ENCODE data around the gene BAHCC1.

DNA sequence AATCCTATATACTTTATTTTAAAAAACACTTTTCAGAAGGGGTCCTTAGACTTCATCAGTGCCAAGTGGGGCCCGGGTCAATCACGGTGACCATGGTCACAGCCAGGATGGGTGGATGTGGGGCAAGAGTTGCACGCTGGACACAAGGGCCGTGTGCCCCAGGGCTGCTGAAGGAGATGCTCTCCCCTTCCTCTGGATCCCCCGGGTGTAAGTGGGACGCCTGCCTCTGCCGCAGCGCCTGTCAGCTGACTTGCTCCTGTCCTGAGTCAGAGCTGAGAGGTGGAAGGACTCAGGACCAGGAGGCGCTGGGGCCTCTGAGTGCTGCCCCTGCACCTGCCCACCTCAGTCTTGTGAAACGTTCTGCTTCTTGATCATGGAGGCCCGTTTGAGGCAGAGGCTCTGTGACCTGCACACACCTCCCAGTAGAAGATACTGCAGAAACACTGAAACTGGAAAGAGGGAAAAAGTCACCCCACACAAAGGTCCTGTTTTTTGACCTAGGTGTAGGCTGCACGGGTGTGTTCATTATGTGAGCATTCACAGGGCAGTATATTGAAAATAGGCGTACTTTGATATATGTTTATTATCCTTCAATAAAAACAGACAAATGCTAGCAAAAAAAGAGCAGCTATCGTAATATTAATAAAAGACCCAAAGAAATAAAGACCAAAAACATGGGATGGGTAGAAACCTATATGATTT is 40.9 kb upstream of the BAHCC1 start:
- no peak for TF ChIP-seq EZH2phosphoT487 (IDR thresholded peaks at IDR 0.05; ENCODE audit: borderline replicate concordance, low read length)
- TF ChIP-seq, protein P1, sequence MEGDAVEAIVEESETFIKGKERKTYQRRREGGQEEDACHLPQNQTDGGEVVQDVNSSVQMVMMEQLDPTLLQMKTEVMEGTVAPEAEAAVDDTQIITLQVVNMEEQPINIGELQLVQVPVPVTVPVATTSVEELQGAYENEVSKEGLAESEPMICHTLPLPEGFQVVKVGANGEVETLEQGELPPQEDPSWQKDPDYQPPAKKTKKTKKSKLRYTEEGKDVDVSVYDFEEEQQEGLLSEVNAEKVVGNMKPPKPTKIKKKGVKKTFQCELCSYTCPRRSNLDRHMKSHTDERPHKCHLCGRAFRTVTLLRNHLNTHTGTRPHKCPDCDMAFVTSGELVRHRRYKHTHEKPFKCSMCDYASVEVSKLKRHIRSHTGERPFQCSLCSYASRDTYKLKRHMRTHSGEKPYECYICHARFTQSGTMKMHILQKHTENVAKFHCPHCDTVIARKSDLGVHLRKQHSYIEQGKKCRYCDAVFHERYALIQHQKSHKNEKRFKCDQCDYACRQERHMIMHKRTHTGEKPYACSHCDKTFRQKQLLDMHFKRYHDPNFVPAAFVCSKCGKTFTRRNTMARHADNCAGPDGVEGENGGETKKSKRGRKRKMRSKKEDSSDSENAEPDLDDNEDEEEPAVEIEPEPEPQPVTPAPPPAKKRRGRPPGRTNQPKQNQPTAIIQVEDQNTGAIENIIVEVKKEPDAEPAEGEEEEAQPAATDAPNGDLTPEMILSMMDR (IDR thresholded peaks at IDR 0.05; ENCODE audit: low read depth, low read length, poor library complexity, severe bottlenecking), result no peak
